Fibroblast of lung (primary cell): ENCODE data around the gene SAMD3.

ENCODE experiments used
- EZH2 ChIP-seq: IDR thresholded peaks from 2 replicates; pipeline ENCODE4 v1.5.1; 2012; ENCODE audit warnings: low read length, control low read depth, mild to moderate bottlenecking; ENCODE audit errors: missing control alignments
- TF ChIP-seq, protein P1 (sequence below), 2 donors: IDR thresholded peaks in 1 of 2; conservative IDR thresholded peaks in 1 of 2; 1 replicate in 1 of 2; 2 replicates in 1 of 2; pipeline ENCODE4 v1.5.1; 2011 to 2012; ENCODE audit warnings: low read length in 2 of 2, control low read depth in 1 of 2, inconsistent platforms in 1 of 2, low read depth in 1 of 2, mild to moderate bottlenecking in 1 of 2

DNA sequence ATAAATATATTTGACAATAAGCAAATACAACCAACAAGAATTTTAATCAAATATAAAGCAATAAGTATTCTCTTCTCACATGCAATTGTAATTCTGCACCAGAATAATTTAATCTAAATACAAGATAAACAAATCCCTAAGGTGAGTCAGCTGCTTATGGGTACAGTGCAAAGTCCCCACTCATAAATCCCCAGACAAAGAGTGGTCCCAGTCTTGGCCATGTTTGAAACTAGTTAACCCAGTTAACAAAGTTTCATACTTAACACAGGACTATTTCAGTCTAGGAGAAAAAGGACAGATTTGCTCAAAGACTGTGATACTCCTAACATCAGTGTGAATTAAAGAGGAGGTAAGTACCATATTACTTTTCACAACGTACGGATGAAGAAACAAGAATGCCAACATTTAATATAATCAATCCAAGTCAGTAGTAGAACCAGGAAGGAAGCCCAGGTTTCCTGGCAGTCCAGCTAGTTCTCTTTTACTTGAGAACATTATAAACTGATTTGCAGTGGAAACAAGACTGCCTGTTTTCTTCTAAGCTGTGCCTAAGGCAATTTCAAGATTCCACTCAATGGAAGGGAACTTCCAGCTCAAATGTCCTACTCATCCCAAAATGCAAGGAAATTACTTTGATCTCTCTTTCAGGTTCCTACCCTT is 10.4 kb downstream of the SAMD3 start:
- TF ChIP-seq, protein P1, sequence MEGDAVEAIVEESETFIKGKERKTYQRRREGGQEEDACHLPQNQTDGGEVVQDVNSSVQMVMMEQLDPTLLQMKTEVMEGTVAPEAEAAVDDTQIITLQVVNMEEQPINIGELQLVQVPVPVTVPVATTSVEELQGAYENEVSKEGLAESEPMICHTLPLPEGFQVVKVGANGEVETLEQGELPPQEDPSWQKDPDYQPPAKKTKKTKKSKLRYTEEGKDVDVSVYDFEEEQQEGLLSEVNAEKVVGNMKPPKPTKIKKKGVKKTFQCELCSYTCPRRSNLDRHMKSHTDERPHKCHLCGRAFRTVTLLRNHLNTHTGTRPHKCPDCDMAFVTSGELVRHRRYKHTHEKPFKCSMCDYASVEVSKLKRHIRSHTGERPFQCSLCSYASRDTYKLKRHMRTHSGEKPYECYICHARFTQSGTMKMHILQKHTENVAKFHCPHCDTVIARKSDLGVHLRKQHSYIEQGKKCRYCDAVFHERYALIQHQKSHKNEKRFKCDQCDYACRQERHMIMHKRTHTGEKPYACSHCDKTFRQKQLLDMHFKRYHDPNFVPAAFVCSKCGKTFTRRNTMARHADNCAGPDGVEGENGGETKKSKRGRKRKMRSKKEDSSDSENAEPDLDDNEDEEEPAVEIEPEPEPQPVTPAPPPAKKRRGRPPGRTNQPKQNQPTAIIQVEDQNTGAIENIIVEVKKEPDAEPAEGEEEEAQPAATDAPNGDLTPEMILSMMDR (conservative IDR thresholded peaks at IDR 0.05 in 1 of 2, IDR thresholded peaks at IDR 0.05 in 1 of 2; ENCODE audit: low read depth in 1 of 2, low read length in 2 of 2) = no peak
- no peak for TF ChIP-seq EZH2
